Activated CD4-positive, alpha-beta memory T cell treated with anti-CD3 and anti-CD28 coated beads, Interleukin-2, amount 10 ng/mL, durations not matched to agents 7 days and 5 days (primary cell): ENCODE results near the gene CES1. TPM values are rescaled to one million over a fixed set of nuclear protein-coding genes. Genes with fewer than 3 reads are reported as not detected.
"Not testable (repeated sequence)": the region's sequence is repeated elsewhere in the genome, so short reads cannot be mapped to it uniquely, and the experiment has no call there.

ENCODE experiments used
- CTCF ChIA-PET: fragments of 350-600 bp; sonication (Branson Sonifier 250); formaldehyde crosslinking; loops from one replicate; lab custom pipeline; 2021; ENCODE audit warnings: antibody characterized with exemption, inconsistent platforms; lab: Charles Lee
- POLR2A ChIA-PET: fragments of 350-600 bp; sonication (Branson Sonifier 250); formaldehyde crosslinking; loops from one replicate; lab custom pipeline; 2021; ENCODE audit warnings: antibody characterized with exemption; lab: Charles Lee
- DNase-seq: peaks from one replicate; pipeline ENCODE4 v3.0.0-alpha.2; 2020
- H3K27ac Mint-ChIP-seq: one replicate; pipeline ENCODE4 v1.8.0; 2021; ENCODE audit warnings: mild to moderate bottlenecking, mixed read lengths
- H3K27me3 Mint-ChIP-seq: one replicate; pipeline ENCODE4 v1.8.0; 2021; ENCODE audit warnings: mixed read lengths
- H3K36me3 Mint-ChIP-seq: one replicate; pipeline ENCODE4 v1.8.0; 2021; ENCODE audit warnings: low read depth, mixed read lengths
- H3K4me1 Mint-ChIP-seq: one replicate; pipeline ENCODE4 v1.8.0; 2021; ENCODE audit warnings: mixed read lengths
- H3K4me3 Mint-ChIP-seq: one replicate; pipeline ENCODE4 v1.8.0; 2021; ENCODE audit warnings: mild to moderate bottlenecking, mixed read lengths
- H3K9me3 Mint-ChIP-seq: one replicate; pipeline ENCODE4 v1.8.0; 2021; ENCODE audit warnings: mixed read lengths
- total RNA-seq, 2 experiments: library from RNA; stranded (reverse); gene quantifications; one replicate each; pipeline ENCODE4 v1.2.3, GENCODE V29; 2021

The CES1 gene
- total RNA-seq, 2 experiments from 2014 or later, result 3.4 to 5.0 TPM

- no peak for DNase-seq
- Mint-ChIP-seq H3K36me3 (no peaks in the 10 kb centered on the region), H3K4me1 (no peaks in the 10 kb centered on the region), H3K27ac (no peak overlapping the region), H3K27me3 (no peaks in the 10 kb centered on the region), H3K9me3 (no peaks in the 10 kb centered on the region), H3K4me3 (no peak overlapping the region)
- ChIA-PET POLR2A (no interaction called here), CTCF (no interaction called here)
Observed at GRCh38 chr16:55824473-55825000, 8.4 kb downstream of the CES1 start.

GRCh38 chr16:55822280-55822810 lies 10.6 kb downstream of the CES1 start:
- Mint-ChIP-seq H3K4me3 (no peak overlapping the region), H3K9me3 (no peaks in the 10 kb centered on the region), H3K27me3 (no peaks in the 10 kb centered on the region), H3K4me1 (no peaks in the 10 kb centered on the region), H3K27ac (no peak overlapping the region), H3K36me3 (no peaks in the 10 kb centered on the region)
- ChIA-PET CTCF (no interaction called here), POLR2A (no interaction called here)
- no peak for DNase-seq

DNA sequence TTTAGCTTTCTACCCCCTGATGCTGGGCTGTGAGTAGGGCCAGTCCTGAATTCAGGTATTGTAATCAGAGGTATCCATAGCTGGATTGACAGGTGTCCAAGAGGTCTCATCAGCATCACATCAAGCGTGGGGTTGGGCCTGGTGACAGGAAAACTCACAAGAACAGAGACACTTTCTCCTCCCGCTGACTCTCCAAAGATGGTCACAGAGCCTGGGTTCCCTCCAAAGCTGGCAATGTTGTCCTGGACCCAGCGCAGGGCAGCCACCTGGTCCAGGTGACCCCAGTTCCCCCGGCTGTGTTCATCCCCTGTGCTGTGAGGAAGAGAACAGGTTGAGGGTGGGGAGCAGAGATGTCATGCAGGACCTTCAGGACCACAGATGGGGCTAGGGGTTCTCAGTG lies 11.7 kb downstream of the CES1 start:
- H3K4me1 Mint-ChIP-seq, result no peaks in the 10 kb centered on the region
- H3K27ac Mint-ChIP-seq, result no peak overlapping the region
- no peak for DNase-seq
- H3K36me3 Mint-ChIP-seq, result no peaks in the 10 kb centered on the region
- CTCF ChIA-PET, result no interaction called here
- no peak overlapping the region for H3K4me3 Mint-ChIP-seq
- H3K9me3 Mint-ChIP-seq, result no peaks in the 10 kb centered on the region
- POLR2A ChIA-PET, result no interaction called here
- peaks cover 2% of the 10 kb centered on the region for H3K27me3 Mint-ChIP-seq

- Mint-ChIP-seq H3K4me3 (no peak overlapping the region), H3K27me3 (peaks cover 4% of the 10 kb centered on the region), H3K36me3 (no peaks in the 10 kb centered on the region), H3K27ac (no peak overlapping the region), H3K4me1 (no peaks in the 10 kb centered on the region), H3K9me3 (no peaks in the 10 kb centered on the region)
- CTCF ChIA-PET, result no interaction called here
- no peak for DNase-seq
- POLR2A ChIA-PET, result no interaction called here
Observed at GRCh38 chr16:55820615-55821014, 12.3 kb downstream of the CES1 start.

GRCh38 chr16:55817236-55817912 lies 15.5 kb downstream of the CES1 start:
- no peaks in the 10 kb centered on the region for H3K36me3 Mint-ChIP-seq
- peaks cover 10% of the 10 kb centered on the region for H3K27me3 Mint-ChIP-seq
- no peak overlapping the region for H3K4me3 Mint-ChIP-seq
- no peaks in the 10 kb centered on the region for H3K9me3 Mint-ChIP-seq
- ChIA-PET POLR2A (no interaction called here), CTCF (no interaction called here)
- no peak for DNase-seq
- H3K4me1 Mint-ChIP-seq, result no peaks in the 10 kb centered on the region
- H3K27ac Mint-ChIP-seq, result no peak overlapping the region

DNA sequence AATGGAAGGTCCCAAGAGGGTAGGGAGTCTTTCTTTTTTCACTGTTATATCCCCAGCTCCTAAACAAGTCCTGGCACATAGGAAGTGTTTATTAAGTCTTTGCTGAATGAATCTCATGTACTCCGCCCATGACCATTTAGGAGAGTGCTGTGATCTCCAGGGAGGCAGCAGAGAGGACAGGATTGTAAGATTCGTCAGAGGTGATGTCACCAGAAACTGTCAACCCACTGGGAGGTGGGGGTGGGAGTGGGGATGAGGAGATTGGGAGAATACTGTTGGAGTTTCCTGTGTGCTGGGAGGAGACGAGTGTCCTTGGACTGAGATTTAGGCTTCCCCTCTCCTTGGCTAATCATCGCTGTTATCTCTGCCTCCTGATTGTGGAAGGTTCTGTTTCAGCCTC lies 16.7 kb downstream of the CES1 start:
- H3K27me3 Mint-ChIP-seq, result peaks cover 10% of the 10 kb centered on the region
- H3K4me1 Mint-ChIP-seq, H3K9me3 Mint-ChIP-seq, H3K27ac Mint-ChIP-seq, CTCF ChIA-PET, H3K4me3 Mint-ChIP-seq, H3K36me3 Mint-ChIP-seq, DNase-seq, POLR2A ChIA-PET: not testable (repeated sequence)

DNA sequence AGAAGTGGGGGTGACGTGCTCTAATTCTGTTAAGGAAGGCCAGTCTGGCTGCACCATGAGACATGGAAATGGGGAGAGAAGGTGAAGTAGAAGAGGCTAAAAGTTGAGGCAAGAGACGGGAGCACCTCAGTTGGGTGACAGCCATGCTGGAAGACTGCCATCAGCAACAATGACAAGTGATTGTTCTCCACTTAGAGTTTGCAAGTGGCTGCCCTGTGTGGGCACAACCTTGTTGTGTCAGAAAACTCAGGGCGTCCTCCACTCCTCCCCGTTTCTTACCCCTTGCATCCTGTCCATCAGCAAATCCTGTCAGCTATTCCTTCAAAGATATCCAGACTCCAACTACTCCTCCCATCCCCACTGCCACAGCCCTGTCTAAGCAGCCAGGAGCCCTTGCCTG lies 17.6 kb downstream of the CES1 start:
- H3K36me3 Mint-ChIP-seq, result no peaks in the 10 kb centered on the region
- DNase-seq, result no peak
- CTCF ChIA-PET, result no interaction called here
- H3K4me3 Mint-ChIP-seq, result no peak overlapping the region
- peaks cover 10% of the 10 kb centered on the region for H3K27me3 Mint-ChIP-seq
- no peak overlapping the region for H3K27ac Mint-ChIP-seq
- POLR2A ChIA-PET, result no interaction called here
- no peaks in the 10 kb centered on the region for H3K9me3 Mint-ChIP-seq
- no peaks in the 10 kb centered on the region for H3K4me1 Mint-ChIP-seq

- H3K9me3 Mint-ChIP-seq, H3K27ac Mint-ChIP-seq, CTCF ChIA-PET, POLR2A ChIA-PET, H3K36me3 Mint-ChIP-seq, DNase-seq, H3K4me1 Mint-ChIP-seq, H3K4me3 Mint-ChIP-seq: not testable (repeated sequence)
- peaks cover 10% of the 10 kb centered on the region for H3K27me3 Mint-ChIP-seq
Observed at GRCh38 chr16:55814174-55814573, 18.7 kb downstream of the CES1 start.

GRCh38 chr16:55813730-55814129 lies 19.2 kb downstream of the CES1 start:
- H3K9me3 Mint-ChIP-seq, DNase-seq, H3K4me1 Mint-ChIP-seq, POLR2A ChIA-PET, H3K4me3 Mint-ChIP-seq, H3K27ac Mint-ChIP-seq, CTCF ChIA-PET, H3K36me3 Mint-ChIP-seq: not testable (repeated sequence)
- H3K27me3 Mint-ChIP-seq, result peaks cover 10% of the 10 kb centered on the region

DNA sequence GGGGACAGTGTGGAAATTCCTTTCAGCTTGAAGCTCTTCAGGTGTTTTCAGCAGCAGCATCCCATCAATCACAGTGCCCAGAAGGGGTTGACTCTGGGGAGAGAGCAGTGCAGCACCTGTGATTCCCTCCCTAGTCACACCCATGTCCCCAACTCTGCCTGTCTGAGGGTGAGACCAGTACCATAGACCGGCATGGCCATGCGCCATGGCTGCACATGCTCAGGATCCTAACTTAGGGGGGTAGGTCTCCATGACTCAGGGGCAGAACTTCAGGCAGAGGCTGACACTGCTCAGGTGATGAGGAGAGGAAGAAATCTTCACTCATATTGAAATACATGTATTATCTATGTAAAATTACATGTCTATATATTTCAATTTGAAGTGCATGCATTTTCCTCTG lies 19.9 kb downstream of the CES1 start:
- Mint-ChIP-seq H3K4me3 (no peak overlapping the region), H3K9me3 (no peaks in the 10 kb centered on the region), H3K27me3 (peaks cover 10% of the 10 kb centered on the region), H3K4me1 (no peaks in the 10 kb centered on the region), H3K36me3 (no peaks in the 10 kb centered on the region), H3K27ac (no peak overlapping the region)
- DNase-seq, result no peak
- CTCF ChIA-PET, result no interaction called here
- POLR2A ChIA-PET, result no interaction called here

DNA sequence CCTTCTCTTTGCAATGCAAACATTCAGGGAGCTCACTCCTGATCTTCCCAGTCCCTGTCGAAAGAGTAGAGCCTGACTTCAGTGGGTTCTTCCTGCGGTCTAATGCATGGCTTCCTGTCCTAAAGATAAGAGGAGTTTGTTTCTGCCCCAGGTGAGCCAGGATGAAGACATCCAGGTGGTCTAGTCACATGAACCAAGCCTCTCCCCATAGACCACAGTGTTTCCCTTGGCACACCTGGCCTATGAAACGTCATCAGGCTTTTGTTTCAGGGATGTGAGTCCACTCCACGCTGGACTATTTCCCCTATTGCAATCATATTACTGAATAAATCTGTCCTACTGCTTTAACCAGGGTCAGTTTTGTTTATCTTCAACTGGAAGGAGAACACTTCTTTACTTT lies 21.1 kb downstream of the CES1 start:
- CTCF ChIA-PET, result no interaction called here
- no peaks in the 10 kb centered on the region for H3K4me1 Mint-ChIP-seq
- no peaks in the 10 kb centered on the region for H3K9me3 Mint-ChIP-seq
- H3K36me3 Mint-ChIP-seq, result no peaks in the 10 kb centered on the region
- H3K27me3 Mint-ChIP-seq, result peaks cover 10% of the 10 kb centered on the region
- POLR2A ChIA-PET, result no interaction called here
- H3K4me3 Mint-ChIP-seq, result no peak overlapping the region
- H3K27ac Mint-ChIP-seq, result no peak overlapping the region
- DNase-seq, result no peak

DNA sequence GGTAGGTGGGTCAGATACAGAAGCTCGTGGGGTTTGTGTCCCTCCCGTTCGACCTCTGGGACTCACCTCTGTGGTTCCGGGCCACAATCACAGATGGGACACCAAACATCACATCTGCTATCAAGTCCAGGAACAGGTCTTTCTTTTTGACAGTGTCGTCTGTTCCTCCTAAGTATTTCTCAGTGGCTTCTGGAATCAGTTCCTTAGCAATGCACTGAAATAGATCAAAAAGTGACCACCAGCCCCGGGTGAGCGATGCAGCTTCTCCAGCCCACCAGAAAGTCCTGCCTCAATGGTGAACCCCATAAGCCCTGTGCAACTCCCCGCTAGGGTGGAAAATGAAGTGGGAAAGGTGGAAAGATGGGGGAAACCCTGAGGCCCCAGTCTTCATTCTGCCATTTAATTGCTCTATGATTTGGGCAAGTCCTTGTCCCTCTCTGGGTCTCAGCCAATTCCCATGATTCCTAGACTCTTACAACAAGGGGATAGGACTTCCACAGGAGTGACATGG lies 22.4 kb downstream of the CES1 start:
- Mint-ChIP-seq H3K4me1 (no peaks in the 10 kb centered on the region), H3K27me3 (peaks cover 7% of the 10 kb centered on the region), H3K36me3 (no peaks in the 10 kb centered on the region), H3K27ac (no peak overlapping the region), H3K9me3 (no peaks in the 10 kb centered on the region), H3K4me3 (no peak overlapping the region)
- DNase-seq, result no peak
- POLR2A ChIA-PET, result no interaction called here
- CTCF ChIA-PET, result no interaction called here

- Mint-ChIP-seq H3K9me3 (no peaks in the 10 kb centered on the region), H3K27me3 (peaks cover 2% of the 10 kb centered on the region), H3K36me3 (no peaks in the 10 kb centered on the region), H3K27ac (no peak overlapping the region), H3K4me3 (no peak overlapping the region), H3K4me1 (no peaks in the 10 kb centered on the region)
- ChIA-PET CTCF (no interaction called here), POLR2A (no interaction called here)
- DNase-seq, result no peak
Observed at GRCh38 chr16:55809851-55810250, 23.0 kb downstream of the CES1 start.

GRCh38 chr16:55809386-55809785 lies 23.5 kb downstream of the CES1 start:
- H3K36me3 Mint-ChIP-seq, result no peaks in the 10 kb centered on the region

More at GRCh38 chr16:55809386-55809785, 23.5 kb downstream of the CES1 start:
- POLR2A ChIA-PET, result no interaction called here
- Mint-ChIP-seq H3K9me3 (no peaks in the 10 kb centered on the region), H3K27ac (no peak overlapping the region), H3K27me3 (no peaks in the 10 kb centered on the region), H3K4me1 (no peaks in the 10 kb centered on the region), H3K4me3 (no peak overlapping the region)
- no peak for DNase-seq
- CTCF ChIA-PET, result no interaction called here
